Measurements from ENCODE around the gene PMVK.

The PMVK gene

GRCh38 chr1:154877370-154877974 is 59.0 kb downstream of the PMVK start:
- DNase-seq: no peak

- no peak for DNase-seq
Observed at GRCh38 chr1:154876842-154877369, 59.6 kb downstream of the PMVK start.

Measured in midbrain (tissue), 1 donor.